Eye (tissue), 1 donor: ENCODE data around the gene TRA2B.

Experiments used
- DNase-seq: peaks from one replicate; pipeline ENCODE4 v3.0.0-alpha.2; 2015

The TRA2B gene

DNA sequence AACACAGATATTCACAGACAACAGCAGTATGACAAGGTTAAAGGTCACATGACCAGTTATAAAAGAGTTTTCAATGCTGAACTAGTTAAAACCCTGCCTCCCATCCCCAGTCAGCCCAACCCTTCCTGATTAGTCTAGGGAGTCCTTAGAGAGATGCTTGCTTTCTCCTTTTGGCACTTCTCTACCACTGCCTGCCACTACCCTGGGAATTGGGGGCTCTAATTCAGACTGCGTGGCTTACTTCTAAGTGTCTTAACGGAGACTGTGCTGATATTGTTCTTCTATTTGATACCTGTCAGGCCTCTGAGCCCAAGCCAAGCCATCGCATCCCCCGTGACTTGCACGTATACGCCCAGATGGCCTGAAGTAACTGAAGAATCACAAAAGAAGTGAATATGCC lies 11.7 kb upstream of the TRA2B start:
- DNase-seq: no peak

DNA sequence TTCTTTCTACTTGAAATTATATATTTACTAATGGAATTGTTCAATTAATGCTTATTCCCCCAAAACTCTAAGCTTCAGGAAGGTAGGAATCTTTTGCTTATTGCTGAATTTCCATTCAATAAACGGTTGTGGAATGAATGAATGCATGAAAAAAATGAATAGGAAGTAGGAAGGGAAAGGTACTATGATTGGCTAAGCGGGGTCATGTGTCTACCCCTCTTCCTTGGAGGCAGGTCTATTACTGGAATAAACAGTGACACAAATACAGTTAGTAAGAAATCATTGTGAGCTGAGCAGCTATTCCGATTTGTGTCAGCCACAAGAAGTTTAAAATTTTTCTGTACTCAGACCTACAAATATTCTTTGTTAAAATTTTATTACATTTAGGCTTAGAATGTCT lies 10.5 kb upstream of the TRA2B start:
- no peak for DNase-seq

DNA sequence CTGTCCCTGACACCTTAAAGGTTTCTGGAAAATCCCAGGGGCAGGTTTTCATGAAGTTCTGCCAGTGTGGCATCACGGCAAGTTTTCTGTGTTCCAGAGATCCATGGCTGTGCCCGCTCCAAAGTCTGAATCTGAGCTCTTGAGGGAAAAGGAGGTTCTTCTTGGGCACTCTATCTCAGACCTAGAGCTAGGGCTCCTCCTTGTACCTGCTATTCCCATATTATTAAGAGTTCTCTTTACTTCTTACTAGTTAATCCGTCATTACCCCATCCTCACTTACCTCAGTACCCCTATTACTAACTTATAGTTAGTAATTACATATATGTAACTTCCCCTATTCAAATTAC lies 5.9 kb upstream of the TRA2B start:
- DNase-seq: no peak

DNA sequence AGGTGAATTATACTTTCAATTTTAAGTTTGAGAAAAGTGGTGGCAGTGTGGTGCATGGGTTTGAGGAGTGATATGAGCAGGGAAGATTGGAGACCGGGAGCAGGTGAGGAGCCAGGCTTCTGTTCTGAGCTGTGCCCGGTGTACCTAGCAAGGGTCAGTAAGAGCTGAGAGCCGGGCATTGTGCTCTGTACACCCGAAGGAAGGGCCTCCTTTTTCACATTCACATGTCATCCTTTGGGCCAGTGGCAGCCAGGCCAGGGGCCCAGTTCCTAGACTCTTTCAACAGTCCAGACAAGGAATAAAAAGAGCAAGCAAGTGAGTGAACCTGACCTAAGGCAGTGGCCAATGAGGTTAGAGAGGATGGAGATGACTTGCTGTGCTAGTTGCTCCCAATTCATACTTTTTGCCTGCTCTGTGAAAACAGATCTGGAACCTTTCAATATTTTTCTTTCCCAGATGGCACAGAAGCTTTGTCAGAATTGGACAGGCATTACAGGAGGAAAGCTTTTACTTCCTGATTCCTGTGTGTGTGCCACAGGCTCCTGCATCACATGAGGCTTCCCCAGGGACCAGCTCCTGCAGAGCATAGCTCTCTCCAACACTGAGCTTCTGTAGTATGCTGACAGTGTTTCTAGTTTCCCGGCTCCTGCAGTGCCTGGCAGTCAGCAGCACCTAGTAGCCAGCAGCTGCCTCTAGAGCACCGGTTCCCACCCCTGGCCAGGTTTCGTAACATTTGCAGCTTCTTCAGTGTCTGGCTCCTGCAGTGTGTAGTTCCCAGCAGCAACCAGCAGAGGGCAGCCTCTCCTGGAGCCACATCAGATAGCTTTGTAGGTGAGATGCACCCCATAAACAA lies 5.3 kb upstream of the TRA2B start:
- DNase-seq: peak; percentile 91

DNA sequence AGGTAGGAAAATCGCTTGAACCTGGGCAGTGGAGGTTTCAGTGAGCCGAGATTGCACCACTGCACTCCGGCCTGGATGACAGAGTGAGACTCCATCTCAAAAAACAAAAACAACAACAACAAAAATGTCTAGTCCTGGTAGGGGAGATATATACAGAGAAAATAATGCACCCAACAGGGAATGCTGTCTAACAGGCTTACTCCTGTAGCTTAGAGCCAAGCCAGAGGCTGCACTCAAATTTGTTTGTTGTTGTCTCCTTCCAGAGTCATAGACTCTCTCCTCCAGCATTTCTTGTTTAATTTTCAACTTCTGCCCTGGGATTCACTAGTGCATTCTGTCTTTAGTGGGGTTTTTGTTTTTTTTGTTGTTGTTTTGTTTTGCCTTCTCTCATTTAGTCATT lies 4.6 kb upstream of the TRA2B start:
- DNase-seq: no peak

DNA sequence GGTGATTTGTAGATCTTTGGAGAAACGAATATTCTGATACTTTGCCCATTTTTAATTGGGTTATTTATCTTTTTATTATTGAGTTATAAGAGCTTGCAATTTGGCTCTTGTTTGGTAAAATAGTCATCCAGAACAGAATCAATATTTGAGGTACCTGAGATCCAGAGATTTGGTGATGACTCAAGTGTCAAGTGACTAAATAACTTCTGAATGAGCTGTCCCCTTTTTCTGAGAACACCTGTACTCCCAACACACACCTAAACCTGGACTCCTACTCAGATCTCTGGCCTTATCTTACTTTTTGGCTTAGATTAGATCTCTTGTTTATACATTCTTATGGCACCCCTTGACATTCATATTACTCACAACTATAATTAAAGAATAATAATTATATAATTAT lies 3.1 kb upstream of the TRA2B start:
- no peak for DNase-seq

DNA sequence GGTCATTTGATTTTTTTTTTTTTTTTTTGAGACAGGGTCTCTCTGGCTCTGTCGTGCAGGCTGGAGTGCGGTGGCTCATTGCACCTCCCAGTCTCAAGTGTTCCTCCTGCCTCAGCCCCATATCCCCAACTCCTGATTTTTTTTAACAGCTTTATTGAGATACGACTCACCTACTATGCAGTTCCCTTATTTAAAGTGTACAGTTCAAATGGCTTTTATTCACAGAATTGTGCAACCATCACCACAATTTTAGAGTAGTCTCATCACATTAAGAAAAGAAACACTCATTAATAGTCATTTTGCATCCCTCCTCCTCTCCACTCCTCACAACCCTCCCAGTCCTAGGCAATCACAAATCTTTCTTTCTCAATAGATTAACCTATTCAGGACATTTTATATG lies 1.9 kb upstream of the TRA2B start:
- no peak for DNase-seq

DNA sequence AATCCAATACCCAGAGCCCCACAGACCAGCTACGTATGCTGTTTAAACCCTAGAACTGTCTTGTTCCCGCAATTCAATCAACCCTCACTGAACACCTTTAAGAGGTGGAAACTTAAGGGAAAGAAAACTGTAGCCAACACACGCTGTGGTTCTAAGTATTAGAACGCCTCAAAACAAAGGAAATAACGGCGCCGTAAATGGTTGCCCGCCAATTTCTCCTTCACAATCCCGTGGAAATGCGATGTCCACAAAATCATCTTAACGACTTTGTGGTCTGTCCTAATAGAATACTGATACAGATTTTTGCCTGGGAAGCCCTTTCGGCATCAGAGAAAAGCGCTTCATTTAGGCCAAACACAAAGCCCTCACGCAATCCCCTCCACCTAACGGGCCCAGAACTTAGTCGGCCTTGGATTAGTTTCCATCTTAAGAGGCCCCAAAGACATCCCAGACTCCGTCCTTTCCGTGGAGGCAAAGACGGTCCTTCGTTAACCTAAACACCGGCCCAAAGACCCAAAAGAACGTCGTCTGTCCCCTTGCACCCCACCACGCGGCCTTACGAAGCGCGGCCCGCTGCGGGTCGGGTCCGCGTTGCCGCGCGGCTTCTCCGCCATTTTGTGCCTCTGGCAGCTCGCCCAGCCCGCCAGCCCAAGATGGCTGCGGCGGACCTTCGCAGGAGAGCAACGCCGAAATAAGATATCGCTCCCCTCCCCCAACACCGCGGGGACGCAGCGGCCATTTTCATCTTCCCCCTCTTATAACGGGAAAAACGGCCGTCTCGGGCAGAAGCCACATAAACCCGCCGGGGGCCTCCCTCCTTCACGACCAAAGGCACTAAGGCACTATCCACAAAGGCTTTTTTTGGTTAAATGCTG lies 763 bp downstream of the TRA2B start:
- peak; percentile 97 for DNase-seq

DNA sequence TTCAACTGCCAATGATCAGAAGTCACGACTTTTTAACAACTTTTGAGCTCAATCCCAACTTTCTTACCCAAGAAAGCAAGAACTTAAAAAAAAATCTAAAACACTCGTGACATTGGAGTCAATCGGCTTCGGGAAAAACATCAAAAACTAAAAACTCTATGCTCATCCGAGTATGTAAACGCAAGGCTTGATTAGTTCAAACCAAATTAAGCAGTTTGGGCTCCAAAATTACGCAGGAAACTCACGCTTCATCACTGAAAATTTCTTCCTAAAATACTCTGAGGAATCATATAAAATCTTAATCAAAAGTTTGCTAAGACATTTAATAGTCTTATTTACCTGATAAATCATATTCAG lies 1.6 kb downstream of the TRA2B start:
- DNase-seq: no peak

DNA sequence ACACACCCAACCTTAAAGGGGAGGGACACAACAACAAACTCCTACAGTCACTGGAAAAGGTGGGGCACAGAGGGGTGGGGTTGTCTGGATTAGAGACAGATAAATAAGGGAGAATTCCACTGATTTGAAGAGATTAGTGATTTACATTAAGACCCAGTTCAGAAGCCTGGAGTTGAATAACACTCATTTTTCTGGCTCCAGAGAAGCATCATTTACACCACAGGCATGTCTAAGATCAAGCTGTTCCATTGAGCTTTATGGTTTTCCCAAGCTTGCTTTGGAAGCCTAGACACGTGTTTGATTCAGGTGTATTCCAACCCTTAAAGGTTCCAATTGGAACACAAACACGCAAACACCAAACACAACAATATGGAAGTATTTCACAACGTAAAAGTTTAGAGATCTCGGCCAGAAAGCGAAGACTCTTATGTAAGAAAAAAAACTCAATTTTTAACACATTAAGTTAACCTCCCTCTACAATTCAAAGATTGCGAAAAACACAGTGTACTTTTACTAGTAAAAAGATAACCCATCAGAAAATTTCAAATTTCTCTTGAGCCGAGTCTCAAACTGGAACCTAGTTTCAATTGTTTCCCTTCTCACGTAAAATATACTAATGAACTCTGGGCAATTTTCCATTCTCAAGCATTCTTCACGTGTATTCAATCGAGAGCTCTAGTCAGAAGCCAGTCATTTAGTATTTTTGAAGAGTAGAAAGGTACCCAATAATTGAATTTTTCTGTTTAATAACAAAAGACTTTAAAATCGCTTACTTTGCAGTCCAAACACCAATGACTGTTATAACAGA lies 2.1 kb downstream of the TRA2B start:
- peak; percentile 69 for DNase-seq

DNA sequence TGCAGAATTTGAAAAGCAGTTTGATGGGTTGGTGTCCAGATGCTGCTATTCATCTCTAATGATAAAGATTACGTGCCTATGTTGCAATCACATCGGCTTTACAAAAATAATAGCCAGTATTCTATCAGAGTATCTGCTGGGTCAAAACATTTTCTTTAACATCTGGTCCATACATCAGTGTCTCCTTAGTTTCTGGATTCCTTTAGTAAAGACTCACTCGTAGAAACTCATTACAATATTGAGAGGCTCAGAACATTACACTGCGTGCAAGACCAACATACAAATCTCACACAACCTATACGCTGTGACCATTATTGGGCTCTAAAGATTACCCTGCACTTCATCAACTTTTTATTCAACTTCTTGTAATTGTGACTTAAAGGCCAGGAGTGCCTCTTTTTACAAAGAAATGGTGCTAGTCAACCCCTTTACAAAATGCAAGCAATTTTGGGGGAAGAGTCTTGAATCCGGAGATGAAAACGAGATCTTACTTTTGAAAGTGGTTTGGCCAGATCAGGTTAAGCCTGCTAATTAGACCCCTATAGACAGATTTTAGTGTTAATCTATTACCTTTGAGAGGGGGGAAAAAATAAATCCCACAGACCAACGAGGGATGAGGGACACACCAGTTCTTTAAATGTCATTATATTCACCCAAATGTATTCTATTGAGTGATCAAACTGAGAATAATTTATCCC lies 2.9 kb downstream of the TRA2B start:
- peak; percentile 50 for DNase-seq

DNA sequence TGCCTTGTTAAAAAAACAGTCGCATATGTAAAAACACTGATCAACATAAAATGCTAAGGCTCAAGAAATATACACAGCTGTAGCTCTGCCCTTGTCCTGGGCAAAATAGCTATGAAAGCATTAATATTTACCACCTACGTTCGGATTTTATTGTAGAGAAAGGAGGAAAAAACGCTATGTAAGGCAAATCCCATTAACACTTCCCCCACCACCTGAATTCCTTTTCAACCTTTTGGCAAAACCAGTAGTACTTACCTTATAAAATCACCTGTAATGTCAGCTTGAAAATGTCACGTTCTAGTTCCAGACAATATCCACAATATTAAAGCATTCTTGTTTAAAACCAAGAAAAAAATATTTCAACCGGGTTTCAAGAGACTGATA lies 3.6 kb downstream of the TRA2B start:
- no peak for DNase-seq

DNA sequence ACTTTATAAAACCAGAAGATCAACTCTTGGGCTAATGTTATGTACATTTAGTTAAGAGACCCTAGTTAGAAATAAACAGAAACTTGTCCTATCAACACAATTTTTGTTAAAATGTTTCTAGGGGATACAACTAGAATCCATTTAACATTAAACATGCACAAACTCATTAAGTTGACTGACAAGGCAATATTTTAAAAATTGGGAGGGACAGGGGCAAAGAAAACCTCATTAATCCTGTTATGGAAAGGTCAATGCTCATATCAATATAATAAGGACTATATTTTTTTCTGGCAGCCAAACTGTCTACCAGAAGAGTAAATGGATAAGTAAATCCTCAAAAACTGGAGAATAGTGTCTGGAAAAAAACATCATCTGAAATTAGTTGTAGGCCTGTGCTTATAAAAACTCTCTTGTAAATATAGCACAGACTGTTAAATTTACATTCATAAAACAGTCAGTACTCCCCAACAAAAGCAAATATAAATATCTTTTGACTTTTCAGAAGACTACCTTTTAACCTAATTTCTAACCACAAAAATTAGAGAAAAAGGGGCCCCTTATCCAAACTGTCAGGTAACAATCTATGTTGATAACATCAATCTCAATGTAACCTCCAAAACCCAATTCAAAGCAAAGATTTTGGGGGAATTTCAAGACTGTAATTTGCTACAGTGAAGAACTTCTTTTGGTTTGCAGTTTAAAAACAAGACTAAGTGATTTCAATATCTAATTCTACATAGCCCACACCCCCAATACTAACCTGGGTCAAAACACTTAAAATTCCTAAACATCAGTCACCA lies 4.2 kb downstream of the TRA2B start:
- no peak for DNase-seq

DNA sequence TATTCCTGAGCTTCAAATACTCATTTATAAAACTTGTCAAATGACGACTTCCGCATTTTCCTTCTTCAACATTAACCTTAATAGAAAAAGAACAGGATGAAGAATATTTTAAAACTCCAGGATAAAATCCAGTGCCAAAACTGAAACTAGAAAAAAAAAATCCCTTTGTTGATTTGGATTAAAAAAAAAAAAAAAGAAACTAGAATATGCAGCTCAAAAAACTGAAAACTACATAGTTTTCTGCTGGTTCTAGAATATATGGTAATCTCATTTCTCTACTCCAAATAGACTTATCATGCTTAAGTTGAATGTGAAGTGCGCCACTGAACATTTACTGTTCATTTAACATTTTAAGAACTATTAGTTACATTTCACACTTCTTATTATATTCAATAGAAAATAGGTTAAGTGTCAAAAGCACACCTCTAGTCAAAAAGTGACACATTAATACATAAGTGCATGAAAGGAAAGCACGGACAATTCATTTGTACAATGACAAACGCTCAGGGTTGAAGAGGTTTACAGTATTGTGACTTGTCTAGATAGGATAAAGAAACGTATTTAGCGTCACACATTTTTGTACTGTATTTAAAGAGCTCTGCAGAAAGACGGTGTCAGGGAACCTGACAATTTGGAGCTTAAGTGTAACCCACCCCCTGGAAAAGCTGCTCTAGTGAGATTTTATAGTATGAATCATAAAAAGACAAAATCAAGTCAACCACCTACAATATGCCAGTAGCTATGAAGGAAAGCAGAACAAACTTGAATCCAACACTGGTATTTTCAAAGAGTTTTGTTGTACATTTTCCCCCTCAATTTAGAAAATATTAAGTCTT lies 5.8 kb downstream of the TRA2B start:
- no peak for DNase-seq

DNA sequence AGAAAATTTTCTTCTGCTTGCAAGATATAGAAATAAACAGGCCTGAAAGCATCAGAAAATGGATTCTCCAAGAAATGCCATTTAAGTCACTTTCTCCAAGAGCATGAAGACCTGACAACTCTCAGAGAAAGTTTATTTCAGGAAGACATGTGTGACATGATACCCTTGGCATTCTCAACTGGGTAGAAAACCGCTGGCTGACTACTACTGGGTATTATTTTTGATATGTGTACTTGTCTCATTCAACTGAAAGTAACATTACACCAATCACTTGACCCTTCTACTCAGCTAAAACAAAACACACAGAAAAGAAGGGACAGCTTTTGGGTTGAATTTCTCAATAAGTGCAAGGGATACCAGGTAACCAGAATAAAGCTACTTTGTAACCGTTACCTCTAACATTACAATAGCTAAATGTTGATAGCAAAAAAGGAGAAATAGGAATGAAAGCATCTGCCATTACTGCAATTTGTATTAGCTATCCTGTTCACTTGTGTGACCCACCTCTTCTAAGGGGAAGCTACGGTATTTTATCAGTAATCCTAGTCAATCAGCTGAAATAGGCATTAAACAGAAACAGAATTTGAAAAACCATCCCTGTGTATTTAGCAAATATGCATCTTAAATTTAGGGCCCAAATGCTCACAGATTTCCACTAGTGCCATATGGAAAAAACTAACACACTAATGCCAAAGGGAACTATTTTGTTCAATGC lies 7.3 kb downstream of the TRA2B start:
- no peak for DNase-seq

DNA sequence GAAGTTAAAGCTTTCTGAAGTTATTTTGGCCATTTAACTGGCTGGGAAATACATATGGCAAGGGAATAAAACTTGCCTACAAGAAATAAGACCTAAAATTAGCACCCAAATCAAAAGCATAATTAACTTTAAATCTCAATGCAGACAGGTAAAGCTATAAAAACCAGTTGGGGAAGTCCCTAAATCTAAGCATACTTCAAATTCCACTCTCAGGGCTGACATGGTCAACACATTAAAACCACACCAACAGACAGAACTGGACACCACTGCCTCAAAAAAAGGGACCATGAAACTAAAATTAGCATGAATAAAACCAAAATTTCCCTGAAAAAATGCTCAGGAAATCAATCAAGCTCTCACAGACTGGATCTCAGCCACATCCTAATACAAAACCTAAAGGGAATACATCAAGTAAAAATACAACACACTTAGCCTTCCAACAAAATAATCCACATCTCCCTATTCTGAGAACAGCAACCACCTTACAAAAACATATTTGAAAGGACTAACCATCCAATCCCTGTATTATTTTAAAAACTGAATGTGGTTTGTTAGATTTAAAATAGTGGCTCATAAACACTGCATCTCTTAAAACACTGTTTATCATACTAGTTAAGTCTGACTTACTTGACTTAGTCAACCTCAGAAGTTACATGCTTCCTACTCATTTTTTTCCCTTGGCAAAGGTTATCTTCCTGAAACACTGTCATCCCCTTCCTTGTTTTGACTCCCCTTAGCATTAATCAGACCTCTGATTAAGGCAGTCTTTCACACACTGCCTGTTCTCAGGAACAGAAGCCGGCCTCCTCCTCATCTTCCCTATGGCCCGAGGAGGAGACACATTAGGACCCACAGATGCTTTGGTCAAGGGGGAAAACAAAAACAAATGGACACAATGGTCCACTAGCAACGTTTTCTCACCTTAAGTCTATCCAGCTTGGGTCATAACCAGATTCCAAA lies 8.3 kb downstream of the TRA2B start:
- no peak for DNase-seq

DNA sequence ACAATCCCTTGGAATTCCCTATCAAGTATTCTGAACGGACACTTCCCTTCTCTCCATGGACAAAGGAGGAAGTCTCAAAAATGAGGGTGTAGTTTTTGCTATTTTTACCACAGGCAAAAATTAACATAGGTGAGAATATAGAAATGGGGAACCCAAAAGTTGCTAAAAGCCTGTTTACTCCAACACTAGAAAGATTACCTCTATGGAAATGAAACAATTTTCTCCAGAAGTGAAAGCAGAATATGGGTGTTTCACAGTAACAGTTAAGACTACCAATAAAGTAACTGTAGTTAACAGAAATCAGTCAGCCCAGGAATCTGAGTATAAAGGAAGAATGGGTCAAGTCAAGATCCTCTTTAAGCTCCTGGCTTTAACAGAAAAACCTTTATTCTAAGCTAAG lies 9.3 kb downstream of the TRA2B start:
- DNase-seq: no peak

DNA sequence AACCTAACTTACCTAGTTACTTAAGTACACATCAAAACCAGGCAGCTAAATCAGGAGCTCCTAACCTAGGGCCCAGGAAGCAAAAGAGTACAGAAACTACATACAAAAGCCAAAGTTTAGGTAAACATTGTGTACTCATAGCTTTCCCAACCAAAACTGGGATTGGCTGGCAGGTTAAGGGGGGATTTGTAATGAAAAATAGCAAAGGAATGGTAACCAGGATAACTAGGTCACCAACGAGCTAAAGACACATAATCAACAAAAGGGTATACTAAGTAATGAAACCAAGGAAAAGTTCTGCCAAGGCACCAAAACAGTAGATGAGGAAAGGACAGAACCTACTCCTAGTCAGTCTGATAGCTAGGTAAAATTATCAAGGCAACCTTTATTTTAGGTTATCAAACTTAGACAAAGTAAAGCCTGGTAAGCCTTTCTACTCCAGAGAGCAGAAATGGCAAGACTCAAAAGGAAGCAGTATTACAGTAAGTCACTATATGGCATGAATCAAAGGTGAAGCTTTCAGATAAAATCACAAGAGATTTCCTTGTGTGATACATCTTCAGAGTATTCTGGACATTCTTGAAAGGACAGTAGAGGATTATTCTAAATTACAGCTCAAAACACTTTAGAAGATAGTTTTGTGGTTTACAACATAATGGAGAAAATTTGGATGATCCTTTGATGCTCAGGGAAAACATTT lies 10.2 kb downstream of the TRA2B start:
- DNase-seq: no peak

DNA sequence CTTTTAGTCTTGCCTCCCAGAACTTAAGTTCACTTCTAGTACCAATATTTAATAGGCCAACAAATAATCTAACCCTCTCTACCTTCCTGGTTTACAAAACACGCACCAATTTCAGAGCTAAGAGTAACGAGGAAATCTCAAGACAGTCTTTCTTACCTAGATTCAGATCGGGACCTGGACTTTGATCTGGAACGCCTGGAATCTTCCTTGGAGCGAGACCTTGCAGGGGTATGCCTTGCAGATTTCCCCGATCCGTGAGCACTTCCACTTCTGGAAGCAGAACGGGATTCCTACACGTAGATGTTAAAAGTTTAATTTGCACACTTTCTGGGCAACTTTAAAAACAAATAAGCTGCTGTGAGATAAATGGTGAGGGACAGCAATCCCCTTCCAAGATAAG lies 11.4 kb downstream of the TRA2B start:
- no peak for DNase-seq
